Natural killer cell (primary cell): ENCODE results near the gene DSCAML1. TPM values are rescaled to one million over a fixed set of nuclear protein-coding genes. Genes with fewer than 3 reads are reported as not detected.

Experiments
- ATAC-seq, 3 donors: fragments of 150-1000 bp in 2 of 3; fragments of 200-7000 bp in 1 of 3; cut with Tn5 transposase; 1 replicate in 1 of 3; 2 replicates in 2 of 3; pipeline ENCODE4 v1.10.0; 2021; ENCODE audit warnings: mild to moderate bottlenecking in 2 of 3, moderate library complexity in 2 of 3
- DNase-seq, 2 donors: peaks; one replicate each; pipeline versions ENCODE4 v3.0.0 to v3.0.0-alpha.2; 2013 to 2021; ENCODE audit warnings: mixed read lengths in 1 of 2
- H3K27ac ChIP-seq: one replicate; pipeline ENCODE4 v1.5.1; 2013; ENCODE audit warnings: mild to moderate bottlenecking, low read length
- H3K27me3 ChIP-seq: one replicate; pipeline ENCODE4 v1.6.1; 2013; ENCODE audit warnings: low read length; ENCODE audit not compliant: control insufficient read depth, insufficient read depth
- H3K36me3 ChIP-seq: one replicate; pipeline ENCODE4 v1.6.1; 2013; ENCODE audit warnings: low read length; ENCODE audit not compliant: control insufficient read depth, insufficient read depth
- H3K4me1 ChIP-seq: one replicate; pipeline ENCODE4 v1.6.1; 2013; ENCODE audit warnings: low read length; ENCODE audit not compliant: control insufficient read depth, insufficient read depth
- H3K4me3 ChIP-seq: one replicate; pipeline ENCODE4 v1.5.1; 2013; ENCODE audit warnings: low read length
- H3K9me3 ChIP-seq: one replicate; pipeline ENCODE4 v1.6.1; 2013; ENCODE audit warnings: low read length; ENCODE audit not compliant: control insufficient read depth, insufficient read depth
- H3K27ac Mint-ChIP-seq, 2 donors: one replicate each; pipeline ENCODE4 v1.8.0; 2022; ENCODE audit warnings: mild to moderate bottlenecking in 2 of 2, mixed read lengths in 2 of 2, moderate library complexity in 1 of 2
- H3K27me3 Mint-ChIP-seq, 2 donors: one replicate each; pipeline ENCODE4 v1.8.0; 2022; ENCODE audit warnings: low read depth in 2 of 2, mixed read lengths in 2 of 2
- H3K36me3 Mint-ChIP-seq: one replicate; pipeline ENCODE4 v1.8.0; 2022; ENCODE audit warnings: mixed read lengths
- H3K4me1 Mint-ChIP-seq, 2 donors: one replicate each; pipeline ENCODE4 v1.8.0; 2022; ENCODE audit warnings: mixed read lengths in 2 of 2
- H3K4me3 Mint-ChIP-seq: one replicate; pipeline ENCODE4 v1.8.0; 2022; ENCODE audit warnings: mild to moderate bottlenecking, moderate library complexity, mixed read lengths
- H3K9me3 Mint-ChIP-seq, 2 donors: one replicate each; pipeline ENCODE4 v1.8.0; 2022; ENCODE audit warnings: mixed read lengths in 2 of 2
- WGBS: methylation state at CpG from one replicate; pipeline ENCODE4 v1.1.7; 2013; ENCODE audit warnings: missing lambda C conversion rate; ENCODE audit not compliant: insufficient coverage; 5-methylcytosine and 5-hydroxymethylcytosine counted together
- intact Hi-C: fragments of 100-400 bp; cut with micrococcal nuclease; formaldehyde crosslinking; loops from one replicate; pipeline ENCODE4 v1.14.2; 2022
- total RNA-seq, 4 donors: library from RNA; stranded (reverse); fragments of 120-200 nt in 1 of 4; gene quantifications; one replicate each; pipeline versions ENCODE4 v1.2.3 to v1.2.4, GENCODE V29; 2013 to 2022
- TF ChIP-seq, protein P1 (sequence below): fragments of 200-600 bp; IDR thresholded peaks from one replicate; pipeline ENCODE4 v1.8.0; 2022; ENCODE audit warnings: antibody characterized with exemption

Gene DSCAML1
- total RNA-seq, 3 donors from 2014 or later (not counting 1 experiment from before 2014, with no cell fraction given): 0.66 TPM; not detected in 2

DNA sequence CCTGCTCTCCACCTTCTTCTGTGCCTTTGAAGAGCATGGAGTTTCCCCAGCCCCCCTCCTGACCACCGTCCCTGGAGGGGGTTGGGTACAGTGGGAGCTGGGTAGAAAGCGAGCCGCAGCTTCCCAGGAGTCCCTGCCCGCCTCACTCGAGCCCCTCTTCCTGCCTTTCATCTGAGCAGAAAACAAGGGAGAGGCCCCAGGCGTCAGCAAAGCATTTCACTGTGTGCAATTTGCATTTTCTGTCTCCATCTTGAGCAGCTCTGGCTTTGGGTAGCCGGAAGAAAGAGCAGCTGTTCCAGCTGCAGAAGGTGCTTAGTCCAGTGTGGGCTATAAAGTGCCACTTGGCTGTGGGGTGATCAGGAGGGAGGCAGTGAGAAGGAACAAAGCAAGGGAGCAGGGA lies 239.7 kb downstream of the DSCAML1 start:
- Mint-ChIP-seq H3K4me1 (no peaks in the 10 kb centered on the region), H3K9me3 (no peaks in the 10 kb centered on the region), H3K27ac (no peak overlapping the region), H3K27me3 (peaks cover 15 to 24% of the 10 kb centered on the region in 2 donors), H3K36me3 (no peaks in the 10 kb centered on the region), H3K4me3 (no peak overlapping the region)
- Histone ChIP-seq H3K9me3 (no peaks in the 10 kb centered on the region), H3K36me3 (no peaks in the 10 kb centered on the region), H3K27me3 (no peaks in the 10 kb centered on the region), H3K4me3 (no peak overlapping the region), H3K27ac (no peak overlapping the region), H3K4me1 (no peaks in the 10 kb centered on the region)
- TF ChIP-seq, protein P1, sequence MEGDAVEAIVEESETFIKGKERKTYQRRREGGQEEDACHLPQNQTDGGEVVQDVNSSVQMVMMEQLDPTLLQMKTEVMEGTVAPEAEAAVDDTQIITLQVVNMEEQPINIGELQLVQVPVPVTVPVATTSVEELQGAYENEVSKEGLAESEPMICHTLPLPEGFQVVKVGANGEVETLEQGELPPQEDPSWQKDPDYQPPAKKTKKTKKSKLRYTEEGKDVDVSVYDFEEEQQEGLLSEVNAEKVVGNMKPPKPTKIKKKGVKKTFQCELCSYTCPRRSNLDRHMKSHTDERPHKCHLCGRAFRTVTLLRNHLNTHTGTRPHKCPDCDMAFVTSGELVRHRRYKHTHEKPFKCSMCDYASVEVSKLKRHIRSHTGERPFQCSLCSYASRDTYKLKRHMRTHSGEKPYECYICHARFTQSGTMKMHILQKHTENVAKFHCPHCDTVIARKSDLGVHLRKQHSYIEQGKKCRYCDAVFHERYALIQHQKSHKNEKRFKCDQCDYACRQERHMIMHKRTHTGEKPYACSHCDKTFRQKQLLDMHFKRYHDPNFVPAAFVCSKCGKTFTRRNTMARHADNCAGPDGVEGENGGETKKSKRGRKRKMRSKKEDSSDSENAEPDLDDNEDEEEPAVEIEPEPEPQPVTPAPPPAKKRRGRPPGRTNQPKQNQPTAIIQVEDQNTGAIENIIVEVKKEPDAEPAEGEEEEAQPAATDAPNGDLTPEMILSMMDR: no peak
- 78% methylated on average over 7 of the region's 7 CpGs for WGBS
- DNase-seq (no peak), ATAC-seq (no peak)
- intact Hi-C loops: no loop called here

DNA sequence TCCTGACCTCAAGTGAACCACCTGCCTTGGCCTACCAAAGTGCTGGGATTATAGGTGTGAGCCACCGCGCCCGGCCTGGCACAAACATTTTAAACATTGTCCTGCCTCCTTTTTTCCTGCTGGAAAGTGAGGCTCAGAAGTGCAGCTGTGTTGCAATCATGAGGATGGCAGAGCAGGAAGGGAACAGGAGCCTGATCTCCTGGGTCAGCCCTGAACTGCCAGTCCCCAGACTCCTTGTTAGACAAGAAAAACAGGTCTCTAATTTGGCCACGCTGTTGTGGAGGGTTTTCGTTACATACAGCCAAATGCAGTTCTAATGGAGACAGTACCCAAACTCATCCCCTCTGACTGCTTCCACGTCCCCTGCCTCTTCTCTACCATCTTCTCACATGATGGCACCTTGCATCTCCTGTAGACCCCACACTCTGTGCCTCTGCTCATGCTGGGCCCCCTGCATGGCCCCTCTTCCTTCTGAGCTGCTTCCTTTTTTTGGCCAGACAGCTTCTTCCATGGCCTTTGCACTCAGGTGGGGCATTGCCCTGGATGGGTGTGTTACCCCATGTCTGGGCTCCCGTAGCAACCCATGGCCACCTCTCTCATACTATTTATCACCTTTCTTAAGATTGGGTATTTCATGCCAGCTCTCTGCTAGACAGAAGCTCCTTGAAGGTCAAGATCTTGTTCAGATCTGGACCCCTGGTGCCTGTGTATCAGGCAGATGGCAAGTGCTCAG lies 242.2 kb downstream of the DSCAML1 start:
- H3K4me3 Mint-ChIP-seq: no peak overlapping the region
- WGBS: 91% methylated on average over 7 of the region's 7 CpGs
- H3K4me1 Mint-ChIP-seq: no peaks in the 10 kb centered on the region
- no peak for ATAC-seq
- Histone ChIP-seq H3K9me3 (no peaks in the 10 kb centered on the region), H3K27me3 (no peaks in the 10 kb centered on the region), H3K4me3 (no peak overlapping the region), H3K27ac (no peak overlapping the region), H3K36me3 (no peaks in the 10 kb centered on the region), H3K4me1 (no peaks in the 10 kb centered on the region)
- H3K27me3 Mint-ChIP-seq: peaks cover 19 to 30% of the 10 kb centered on the region in 2 donors
- intact Hi-C loops: no loop called here
- H3K36me3 Mint-ChIP-seq: no peaks in the 10 kb centered on the region
- no peaks in the 10 kb centered on the region for H3K9me3 Mint-ChIP-seq
- DNase-seq: no peak
- H3K27ac Mint-ChIP-seq: no peak overlapping the region
- TF ChIP-seq, protein P1: no peak

DNA sequence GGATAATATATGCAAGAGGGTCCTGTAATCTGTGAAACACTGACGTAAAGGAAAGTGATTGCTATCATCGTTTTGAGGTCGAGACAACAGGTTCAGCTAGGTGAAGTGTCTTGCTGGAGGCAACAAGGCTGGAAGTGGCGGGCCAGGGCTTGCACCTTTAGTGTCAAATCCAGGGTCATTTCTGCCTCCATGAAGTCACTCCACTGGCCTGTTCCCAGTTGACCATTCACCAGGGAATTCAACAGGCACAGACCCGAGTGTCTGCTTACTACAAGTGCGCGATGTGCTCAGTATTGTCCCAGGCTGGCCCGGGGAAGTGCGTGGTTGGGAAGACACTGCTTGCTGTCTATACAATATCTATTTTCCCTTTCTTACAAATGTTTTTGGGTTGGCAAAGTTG lies 244.4 kb downstream of the DSCAML1 start:
- 89% methylated on average over 7 of the region's 9 CpGs for WGBS
- no peak overlapping the region for H3K4me3 Mint-ChIP-seq
- intact Hi-C loops: no loop called here

More for the DNA sequence above, 244.4 kb downstream of the DSCAML1 start:
- Mint-ChIP-seq H3K9me3 (no peaks in the 10 kb centered on the region), H3K27ac (no peak overlapping the region), H3K27me3 (peaks cover 14 to 26% of the 10 kb centered on the region in 2 donors), H3K4me1 (no peaks in the 10 kb centered on the region), H3K36me3 (no peaks in the 10 kb centered on the region)
- TF ChIP-seq, protein P1: no peak
- Histone ChIP-seq H3K36me3 (no peaks in the 10 kb centered on the region), H3K27ac (no peak overlapping the region), H3K4me1 (no peaks in the 10 kb centered on the region), H3K9me3 (no peaks in the 10 kb centered on the region), H3K4me3 (no peak overlapping the region), H3K27me3 (no peaks in the 10 kb centered on the region)
- DNase-seq (no peak), ATAC-seq (no peak)
